Measurements from ENCODE around the gene TUBA4B.

TUBA4B gene

GRCh38 chr2:219248845-219249202 is 4.2 kb upstream of the TUBA4B start (continued):
- no peak for TF ChIP-seq ZNF148 (tag by site-specific recombination; IDR thresholded peaks at IDR 0.05; ENCODE audit: borderline replicate concordance)
- TF ChIP-seq SETDB1 (IDR thresholded peaks at IDR 0.05; ENCODE audit: insufficient read length, low read length): no peak
- TF ChIP-seq ZNF792 (tag by site-specific recombination; IDR thresholded peaks at IDR 0.05): no peak
- TF ChIP-seq AEBP2 (tag by site-specific recombination; IDR thresholded peaks at IDR 0.05; ENCODE audit: borderline replicate concordance): no peak

- no peaks in the 10 kb centered on the region for H3K9me3 ChIP-seq (ENCODE audit: control insufficient read depth, insufficient read depth, low read depth, low read length)
- peaks cover 10% of the 10 kb centered on the region for H3K4me1 ChIP-seq (ENCODE audit: control insufficient read depth, insufficient read depth, low read length)
- ChIA-PET POLR2A (interaction anchor here (0.8 to 3.3 kb wide), 12 partner anchors 9 to 73 kb away, joined by 3 to 17 read pairs (median 4); partner anchors contain the start of genes ANKZF1, ATG9A, CNPPD1 and DNAJB2), CTCF (interaction anchor here (0.6 to 6.2 kb wide), 4 partner anchors 27 to 180 kb away, joined by 3 to 83 read pairs (median 21); partner anchors contain the start of gene DNAJB2)
- H3K4me3 ChIP-seq (ENCODE audit: low read depth, low read length): no peak overlapping the region
- H3K27ac ChIP-seq (ENCODE audit: extremely low read depth, low read depth, low read length): no peak overlapping the region; the same call in 1 of the 2 replicates
- H3K36me3 ChIP-seq (ENCODE audit: control insufficient read depth in 2 of 2, insufficient read depth in 1 of 2, low read length in 2 of 2): peaks cover 0 to 34% of the 10 kb centered on the region in 2 experiments; a peak in 1 of 3 replicates
- TF ChIP-seq ZNF692 (tag by site-specific recombination; IDR thresholded peaks at IDR 0.05): peak; percentile 52; the same call in 1 of the 2 replicates
- TF ChIP-seq ZNF341 (tag by site-specific recombination; IDR thresholded peaks at IDR 0.05; ENCODE audit: low read depth): peak; percentile 92
- no peak for TF ChIP-seq HOXC10 (CRISPR knock-in tag; IDR thresholded peaks at IDR 0.05)
- no peak for TF ChIP-seq MZF1 (tag by site-specific recombination; IDR thresholded peaks at IDR 0.05; ENCODE audit: borderline replicate concordance)
- no peak for TF ChIP-seq ZNF433 (tag by site-specific recombination; IDR thresholded peaks at IDR 0.05; ENCODE audit: low read depth)
- TF ChIP-seq ZBTB20 (tag by site-specific recombination; IDR thresholded peaks at IDR 0.05): peak; percentile 91
- TF ChIP-seq GLIS1 (tag by site-specific recombination; IDR thresholded peaks at IDR 0.05): peak; percentile 27; the same call in 1 of the 2 replicates
- no peak for TF ChIP-seq ZNF423 (tag by site-specific recombination; IDR thresholded peaks at IDR 0.05)
- TF ChIP-seq ZNF24 (tag by site-specific recombination; IDR thresholded peaks at IDR 0.05): 0 out of 2 replicates have a peak, but pooled peaks have one; percentile 79
- TF ChIP-seq ZNF416 (tag by site-specific recombination; IDR thresholded peaks at IDR 0.05): no peak
- peak; percentile 86 for TF ChIP-seq FEZF1 (tag by site-specific recombination; IDR thresholded peaks at IDR 0.05)
- TF ChIP-seq ZBTB48 (tag by site-specific recombination; IDR thresholded peaks at IDR 0.05): peak; percentile 94
- no peak for TF ChIP-seq ZNF544 (tag by site-specific recombination; IDR thresholded peaks at IDR 0.05)
- no peak for TF ChIP-seq ZNF664 (tag by site-specific recombination; IDR thresholded peaks at IDR 0.05)
- no peak for TF ChIP-seq ZNF830 (tag by site-specific recombination; IDR thresholded peaks at IDR 0.05; ENCODE audit: low read depth)
- TF ChIP-seq ZBTB1 (tag by site-specific recombination; IDR thresholded peaks at IDR 0.05): no peak
- TF ChIP-seq MYNN (tag by site-specific recombination; IDR thresholded peaks at IDR 0.05; ENCODE audit: borderline replicate concordance): no peak
- peak; percentile 55; the same call in 1 of the 2 replicates for TF ChIP-seq ZNF366 (tag by site-specific recombination; conservative IDR thresholded peaks at IDR 0.05)
- TF ChIP-seq ATF2 (tag by site-specific recombination; IDR thresholded peaks at IDR 0.05; ENCODE audit: low read depth): 0 out of 2 replicates have a peak, but pooled peaks have one; percentile 30
- TF ChIP-seq PATZ1 (tag by site-specific recombination; IDR thresholded peaks at IDR 0.05): peak; percentile 66
- no peak for TF ChIP-seq KLF1 (tag by site-specific recombination; IDR thresholded peaks at IDR 0.05)
- TF ChIP-seq ZNF239 (tag by site-specific recombination; IDR thresholded peaks at IDR 0.05): no peak
- no peak for TF ChIP-seq ZNF843 (tag by site-specific recombination; IDR thresholded peaks at IDR 0.05)
These were observed 3.7 kb upstream of the TUBA4B start for GRCh38 chr2:219249203-219249980.

Data from HEK293 (cell line).